WTC11 (cell line): Measurements from ENCODE around the gene CHMP5. TPM values are rescaled to one million over a fixed set of nuclear protein-coding genes. Genes with fewer than 3 reads are reported as not detected.
A peak's percentile ranks its signal among the peaks of the same experiment; 100 is the strongest.

Source experiments
- ATAC-seq: fragments of 200-7000 bp; cut with Tn5 transposase; 2 replicates; pipeline ENCODE4 v1.10.0; 2021; ENCODE audit warnings: mild to moderate bottlenecking, moderate library complexity
- CTCF ChIA-PET: fragments of 300-600 bp; sonication (Branson Sonifier 250); formaldehyde crosslinking; loops from one replicate; lab custom pipeline; 2021; ENCODE audit warnings: antibody characterized with exemption; lab: Charles Lee
- POLR2A ChIA-PET: fragments of 350-600 bp; sonication (Branson Sonifier 250); formaldehyde crosslinking; loops from one replicate; lab custom pipeline; 2021; ENCODE audit warnings: antibody characterized with exemption; lab: Charles Lee
- DNase-seq: peaks from one replicate; pipeline ENCODE4 v3.0.0; 2021; ENCODE audit warnings: low spot score
- H3K27ac Mint-ChIP-seq: 2 replicates; pipeline ENCODE4 v1.8.0; 2021; ENCODE audit warnings: mixed read lengths
- H3K27me3 Mint-ChIP-seq: 2 replicates; pipeline ENCODE4 v1.8.0; 2021; ENCODE audit warnings: low read depth, mild to moderate bottlenecking, moderate library complexity, mixed read lengths
- H3K36me3 Mint-ChIP-seq: 2 replicates; pipeline ENCODE4 v1.8.0; 2021; ENCODE audit warnings: mixed read lengths
- H3K4me1 Mint-ChIP-seq: 2 replicates; pipeline ENCODE4 v1.8.0; 2022; ENCODE audit warnings: mixed read lengths
- H3K4me3 Mint-ChIP-seq: 2 replicates; pipeline ENCODE4 v1.8.0; 2021; ENCODE audit warnings: mild to moderate bottlenecking, moderate library complexity, mixed read lengths
- H3K9me3 Mint-ChIP-seq: 2 replicates; pipeline ENCODE4 v1.8.0; 2021; ENCODE audit warnings: mixed read lengths
- CBFB ChIP-seq: sonication (generic); formaldehyde crosslinking; IDR thresholded peaks from 2 replicates; pipeline ENCODE4 v1.8.1; 2022; ENCODE audit warnings: mild to moderate bottlenecking, low read depth, missing genetic modification reagents
- FOXP1 ChIP-seq: sonication (generic); formaldehyde crosslinking; IDR thresholded peaks from 2 replicates; pipeline ENCODE4 v1.8.0; 2022; ENCODE audit warnings: missing genetic modification reagents, mild to moderate bottlenecking, moderate library complexity, borderline replicate concordance
- GRHL2 ChIP-seq: fragments of 250-450 bp; sonication (Bioruptor Pico); IDR thresholded peaks from 2 replicates; pipeline ENCODE4 v1.8.0; 2022; ENCODE audit warnings: mild to moderate bottlenecking, moderate library complexity; ENCODE audit not compliant: insufficient replicate concordance, severe bottlenecking
- HMGA2 ChIP-seq: fragments of 250-450 bp; sonication (Bioruptor Pico); IDR thresholded peaks from 2 replicates; pipeline ENCODE4 v1.4.0; 2021; ENCODE audit warnings: mild to moderate bottlenecking, moderate library complexity
- JAZF1 ChIP-seq: fragments of 250-450 bp; sonication (Bioruptor Pico); IDR thresholded peaks from 2 replicates; pipeline ENCODE4 v1.9.0; 2021; ENCODE audit warnings: moderate library complexity, mild to moderate bottlenecking, inconsistent platforms
- JUN ChIP-seq: sonication (generic); formaldehyde crosslinking; IDR thresholded peaks from 2 replicates; pipeline ENCODE4 v1.8.0; 2023; ENCODE audit warnings: mild to moderate bottlenecking, missing genetic modification reagents
- NFYB ChIP-seq: sonication (generic); formaldehyde crosslinking; conservative IDR thresholded peaks from 2 replicates; pipeline ENCODE4 v1.8.0; 2022; ENCODE audit warnings: low read depth, missing genetic modification reagents
- PRRX2 ChIP-seq: fragments of 250-450 bp; sonication (Bioruptor Pico); IDR thresholded peaks from 2 replicates; pipeline ENCODE4 v1.8.0; 2021; ENCODE audit warnings: mild to moderate bottlenecking
- RORB ChIP-seq: fragments of 250-450 bp; sonication (Bioruptor Pico); IDR thresholded peaks from 2 replicates; pipeline ENCODE4 v1.9.0; 2021; ENCODE audit warnings: mild to moderate bottlenecking
- SOX15 ChIP-seq: fragments of 250-450 bp; sonication (Bioruptor Pico); IDR thresholded peaks from 2 replicates; pipeline ENCODE4 v1.9.0; 2021; ENCODE audit warnings: mild to moderate bottlenecking
- SP1 ChIP-seq: sonication (generic); formaldehyde crosslinking; conservative IDR thresholded peaks from 2 replicates; pipeline ENCODE4 v1.8.1; 2022; ENCODE audit warnings: missing genetic modification reagents
- ZNF396 ChIP-seq: fragments of 250-450 bp; sonication (Bioruptor Pico); IDR thresholded peaks from 2 replicates; pipeline ENCODE4 v1.8.0; 2021; ENCODE audit warnings: mild to moderate bottlenecking, moderate library complexity, borderline replicate concordance
- ZNF671 ChIP-seq: fragments of 250-450 bp; sonication (Bioruptor Pico); IDR thresholded peaks from 2 replicates; pipeline ENCODE4 v1.8.0; 2021; ENCODE audit warnings: mild to moderate bottlenecking
- total RNA-seq: library from RNA; stranded (reverse); gene quantifications from 3 replicates; pipeline ENCODE4 v1.2.3, GENCODE V29; 2021
- TF ChIP-seq, protein P1 (sequence below): sonication (generic); formaldehyde crosslinking; IDR thresholded peaks from 2 replicates; pipeline ENCODE4 v1.8.1; 2022; ENCODE audit warnings: mild to moderate bottlenecking, moderate library complexity, missing genetic modification reagents
- TF ChIP-seq, protein P2 (sequence below): sonication (generic); formaldehyde crosslinking; IDR thresholded peaks from 2 replicates; pipeline ENCODE4 v1.8.0; 2022; ENCODE audit warnings: mild to moderate bottlenecking, missing genetic modification reagents
- TF ChIP-seq, protein P3 (sequence below): sonication (generic); formaldehyde crosslinking; conservative IDR thresholded peaks from 2 replicates; pipeline ENCODE4 v1.8.1; 2023; ENCODE audit warnings: mild to moderate bottlenecking, low read depth, missing genetic modification reagents, moderate library complexity
- TF ChIP-seq, protein P4 (sequence below): sonication (generic); formaldehyde crosslinking; IDR thresholded peaks from 2 replicates; pipeline ENCODE4 v1.8.0; 2023; ENCODE audit warnings: missing genetic modification reagents, mild to moderate bottlenecking, borderline replicate concordance
- TF ChIP-seq, protein P5 (sequence below): sonication (generic); formaldehyde crosslinking; IDR thresholded peaks from 2 replicates; pipeline ENCODE4 v1.8.1; 2023; ENCODE audit warnings: mild to moderate bottlenecking, missing genetic modification reagents
- TF ChIP-seq, protein P6 (sequence below): sonication (generic); formaldehyde crosslinking; conservative IDR thresholded peaks from 2 replicates; pipeline ENCODE4 v1.8.1; 2022; ENCODE audit warnings: mild to moderate bottlenecking, missing genetic modification reagents
- TF ChIP-seq, protein P7 (sequence below): sonication (generic); formaldehyde crosslinking; IDR thresholded peaks from 2 replicates; pipeline ENCODE4 v1.8.1; 2023; ENCODE audit warnings: mild to moderate bottlenecking, missing genetic modification reagents, moderate library complexity
- TF ChIP-seq, protein P8 (sequence below): sonication (generic); formaldehyde crosslinking; IDR thresholded peaks from 2 replicates; pipeline ENCODE4 v1.8.1; 2023; ENCODE audit warnings: mild to moderate bottlenecking, missing genetic modification reagents, moderate library complexity

CHMP5 gene
- total RNA-seq, 1 experiment from 2014 or later, result 46.2 TPM

DNA sequence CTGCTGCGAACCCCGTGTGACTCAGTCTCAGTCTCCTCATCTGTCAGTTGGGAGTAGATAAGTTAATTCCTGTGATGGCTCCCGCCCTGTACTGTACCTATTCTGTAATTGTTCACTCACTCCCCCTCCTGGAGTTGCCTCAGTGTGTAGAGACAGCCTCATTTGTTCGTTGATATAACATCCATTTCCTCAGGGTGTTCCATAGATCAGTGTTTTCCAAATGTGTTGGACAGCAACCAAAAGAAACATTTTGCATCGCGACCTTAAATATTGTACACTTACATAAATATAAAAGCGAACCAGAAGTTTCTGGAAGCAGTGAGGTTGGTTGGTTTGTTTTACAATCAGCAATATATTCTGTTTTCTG lies 26.2 kb downstream of the CHMP5 start (continued):
- TF ChIP-seq, protein P1, sequence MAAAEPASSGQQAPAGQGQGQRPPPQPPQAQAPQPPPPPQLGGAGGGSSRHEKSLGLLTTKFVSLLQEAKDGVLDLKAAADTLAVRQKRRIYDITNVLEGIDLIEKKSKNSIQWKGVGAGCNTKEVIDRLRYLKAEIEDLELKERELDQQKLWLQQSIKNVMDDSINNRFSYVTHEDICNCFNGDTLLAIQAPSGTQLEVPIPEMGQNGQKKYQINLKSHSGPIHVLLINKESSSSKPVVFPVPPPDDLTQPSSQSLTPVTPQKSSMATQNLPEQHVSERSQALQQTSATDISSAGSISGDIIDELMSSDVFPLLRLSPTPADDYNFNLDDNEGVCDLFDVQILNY (CRISPR knock-in tag), result no peak
- TF ChIP-seq, protein P2, sequence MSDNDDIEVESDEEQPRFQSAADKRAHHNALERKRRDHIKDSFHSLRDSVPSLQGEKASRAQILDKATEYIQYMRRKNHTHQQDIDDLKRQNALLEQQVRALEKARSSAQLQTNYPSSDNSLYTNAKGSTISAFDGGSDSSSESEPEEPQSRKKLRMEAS (CRISPR knock-in tag), result no peak
- no peak for TF ChIP-seq NFYB (CRISPR knock-in tag)

DNA sequence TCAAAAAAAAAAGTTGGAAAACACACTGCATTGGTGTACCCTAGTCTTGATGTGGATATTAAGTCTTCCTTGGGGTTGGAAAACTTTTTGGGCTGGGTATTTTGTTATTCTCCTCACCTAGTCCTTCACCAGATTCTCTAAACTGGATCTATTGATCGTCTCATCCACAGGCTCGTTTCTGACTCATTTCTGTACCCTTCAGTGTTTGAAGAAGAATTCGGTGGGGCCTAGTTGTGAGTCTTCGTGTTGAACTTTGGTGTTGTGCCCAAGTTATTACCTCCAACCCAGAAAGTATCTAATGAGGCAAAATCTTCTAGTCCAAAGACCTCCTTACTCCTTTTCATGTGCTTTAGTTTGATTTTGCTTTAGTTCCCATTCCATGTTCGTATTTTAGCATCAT lies 27.1 kb downstream of the CHMP5 start:
- Mint-ChIP-seq H3K4me1 (peaks cover 14% of the 10 kb centered on the region), H3K27ac (peak overlapping the region; percentile 16; the same call in 1 of the 2 replicates), H3K9me3 (no peaks in the 10 kb centered on the region), H3K4me3 (peak overlapping the region; percentile 99), H3K36me3 (peaks cover 23% of the 10 kb centered on the region), H3K27me3 (no peaks in the 10 kb centered on the region)
- POLR2A ChIA-PET, result no interaction called here
- CTCF ChIA-PET, result no interaction called here
- DNase-seq (no peak), ATAC-seq (no peak)
- TF ChIP-seq, protein P1 (CRISPR knock-in tag), result no peak
- TF ChIP-seq, protein P3, sequence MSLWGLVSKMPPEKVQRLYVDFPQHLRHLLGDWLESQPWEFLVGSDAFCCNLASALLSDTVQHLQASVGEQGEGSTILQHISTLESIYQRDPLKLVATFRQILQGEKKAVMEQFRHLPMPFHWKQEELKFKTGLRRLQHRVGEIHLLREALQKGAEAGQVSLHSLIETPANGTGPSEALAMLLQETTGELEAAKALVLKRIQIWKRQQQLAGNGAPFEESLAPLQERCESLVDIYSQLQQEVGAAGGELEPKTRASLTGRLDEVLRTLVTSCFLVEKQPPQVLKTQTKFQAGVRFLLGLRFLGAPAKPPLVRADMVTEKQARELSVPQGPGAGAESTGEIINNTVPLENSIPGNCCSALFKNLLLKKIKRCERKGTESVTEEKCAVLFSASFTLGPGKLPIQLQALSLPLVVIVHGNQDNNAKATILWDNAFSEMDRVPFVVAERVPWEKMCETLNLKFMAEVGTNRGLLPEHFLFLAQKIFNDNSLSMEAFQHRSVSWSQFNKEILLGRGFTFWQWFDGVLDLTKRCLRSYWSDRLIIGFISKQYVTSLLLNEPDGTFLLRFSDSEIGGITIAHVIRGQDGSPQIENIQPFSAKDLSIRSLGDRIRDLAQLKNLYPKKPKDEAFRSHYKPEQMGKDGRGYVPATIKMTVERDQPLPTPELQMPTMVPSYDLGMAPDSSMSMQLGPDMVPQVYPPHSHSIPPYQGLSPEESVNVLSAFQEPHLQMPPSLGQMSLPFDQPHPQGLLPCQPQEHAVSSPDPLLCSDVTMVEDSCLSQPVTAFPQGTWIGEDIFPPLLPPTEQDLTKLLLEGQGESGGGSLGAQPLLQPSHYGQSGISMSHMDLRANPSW (CRISPR knock-in tag), result no peak
- TF ChIP-seq SP1 (CRISPR knock-in tag), result no peak
- TF ChIP-seq, protein P4, sequence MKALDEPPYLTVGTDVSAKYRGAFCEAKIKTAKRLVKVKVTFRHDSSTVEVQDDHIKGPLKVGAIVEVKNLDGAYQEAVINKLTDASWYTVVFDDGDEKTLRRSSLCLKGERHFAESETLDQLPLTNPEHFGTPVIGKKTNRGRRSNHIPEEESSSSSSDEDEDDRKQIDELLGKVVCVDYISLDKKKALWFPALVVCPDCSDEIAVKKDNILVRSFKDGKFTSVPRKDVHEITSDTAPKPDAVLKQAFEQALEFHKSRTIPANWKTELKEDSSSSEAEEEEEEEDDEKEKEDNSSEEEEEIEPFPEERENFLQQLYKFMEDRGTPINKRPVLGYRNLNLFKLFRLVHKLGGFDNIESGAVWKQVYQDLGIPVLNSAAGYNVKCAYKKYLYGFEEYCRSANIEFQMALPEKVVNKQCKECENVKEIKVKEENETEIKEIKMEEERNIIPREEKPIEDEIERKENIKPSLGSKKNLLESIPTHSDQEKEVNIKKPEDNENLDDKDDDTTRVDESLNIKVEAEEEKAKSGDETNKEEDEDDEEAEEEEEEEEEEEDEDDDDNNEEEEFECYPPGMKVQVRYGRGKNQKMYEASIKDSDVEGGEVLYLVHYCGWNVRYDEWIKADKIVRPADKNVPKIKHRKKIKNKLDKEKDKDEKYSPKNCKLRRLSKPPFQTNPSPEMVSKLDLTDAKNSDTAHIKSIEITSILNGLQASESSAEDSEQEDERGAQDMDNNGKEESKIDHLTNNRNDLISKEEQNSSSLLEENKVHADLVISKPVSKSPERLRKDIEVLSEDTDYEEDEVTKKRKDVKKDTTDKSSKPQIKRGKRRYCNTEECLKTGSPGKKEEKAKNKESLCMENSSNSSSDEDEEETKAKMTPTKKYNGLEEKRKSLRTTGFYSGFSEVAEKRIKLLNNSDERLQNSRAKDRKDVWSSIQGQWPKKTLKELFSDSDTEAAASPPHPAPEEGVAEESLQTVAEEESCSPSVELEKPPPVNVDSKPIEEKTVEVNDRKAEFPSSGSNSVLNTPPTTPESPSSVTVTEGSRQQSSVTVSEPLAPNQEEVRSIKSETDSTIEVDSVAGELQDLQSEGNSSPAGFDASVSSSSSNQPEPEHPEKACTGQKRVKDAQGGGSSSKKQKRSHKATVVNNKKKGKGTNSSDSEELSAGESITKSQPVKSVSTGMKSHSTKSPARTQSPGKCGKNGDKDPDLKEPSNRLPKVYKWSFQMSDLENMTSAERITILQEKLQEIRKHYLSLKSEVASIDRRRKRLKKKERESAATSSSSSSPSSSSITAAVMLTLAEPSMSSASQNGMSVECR (CRISPR knock-in tag), result no peak
- TF ChIP-seq, protein P5, sequence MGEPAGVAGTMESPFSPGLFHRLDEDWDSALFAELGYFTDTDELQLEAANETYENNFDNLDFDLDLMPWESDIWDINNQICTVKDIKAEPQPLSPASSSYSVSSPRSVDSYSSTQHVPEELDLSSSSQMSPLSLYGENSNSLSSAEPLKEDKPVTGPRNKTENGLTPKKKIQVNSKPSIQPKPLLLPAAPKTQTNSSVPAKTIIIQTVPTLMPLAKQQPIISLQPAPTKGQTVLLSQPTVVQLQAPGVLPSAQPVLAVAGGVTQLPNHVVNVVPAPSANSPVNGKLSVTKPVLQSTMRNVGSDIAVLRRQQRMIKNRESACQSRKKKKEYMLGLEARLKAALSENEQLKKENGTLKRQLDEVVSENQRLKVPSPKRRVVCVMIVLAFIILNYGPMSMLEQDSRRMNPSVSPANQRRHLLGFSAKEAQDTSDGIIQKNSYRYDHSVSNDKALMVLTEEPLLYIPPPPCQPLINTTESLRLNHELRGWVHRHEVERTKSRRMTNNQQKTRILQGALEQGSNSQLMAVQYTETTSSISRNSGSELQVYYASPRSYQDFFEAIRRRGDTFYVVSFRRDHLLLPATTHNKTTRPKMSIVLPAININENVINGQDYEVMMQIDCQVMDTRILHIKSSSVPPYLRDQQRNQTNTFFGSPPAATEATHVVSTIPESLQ, result no peak
- TF ChIP-seq, protein P6, sequence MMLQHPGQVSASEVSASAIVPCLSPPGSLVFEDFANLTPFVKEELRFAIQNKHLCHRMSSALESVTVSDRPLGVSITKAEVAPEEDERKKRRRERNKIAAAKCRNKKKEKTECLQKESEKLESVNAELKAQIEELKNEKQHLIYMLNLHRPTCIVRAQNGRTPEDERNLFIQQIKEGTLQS (CRISPR knock-in tag), result no peak
- TF ChIP-seq JUN (CRISPR knock-in tag), result no peak
- TF ChIP-seq, protein P7, sequence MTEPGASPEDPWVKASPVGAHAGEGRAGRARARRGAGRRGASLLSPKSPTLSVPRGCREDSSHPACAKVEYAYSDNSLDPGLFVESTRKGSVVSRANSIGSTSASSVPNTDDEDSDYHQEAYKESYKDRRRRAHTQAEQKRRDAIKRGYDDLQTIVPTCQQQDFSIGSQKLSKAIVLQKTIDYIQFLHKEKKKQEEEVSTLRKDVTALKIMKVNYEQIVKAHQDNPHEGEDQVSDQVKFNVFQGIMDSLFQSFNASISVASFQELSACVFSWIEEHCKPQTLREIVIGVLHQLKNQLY, result no peak
- no peak for TF ChIP-seq HMGA2 (CRISPR knock-in tag)
- TF ChIP-seq GRHL2 (CRISPR knock-in tag), result no peak
- no peak for TF ChIP-seq CBFB (CRISPR knock-in tag)
- TF ChIP-seq, protein P8, sequence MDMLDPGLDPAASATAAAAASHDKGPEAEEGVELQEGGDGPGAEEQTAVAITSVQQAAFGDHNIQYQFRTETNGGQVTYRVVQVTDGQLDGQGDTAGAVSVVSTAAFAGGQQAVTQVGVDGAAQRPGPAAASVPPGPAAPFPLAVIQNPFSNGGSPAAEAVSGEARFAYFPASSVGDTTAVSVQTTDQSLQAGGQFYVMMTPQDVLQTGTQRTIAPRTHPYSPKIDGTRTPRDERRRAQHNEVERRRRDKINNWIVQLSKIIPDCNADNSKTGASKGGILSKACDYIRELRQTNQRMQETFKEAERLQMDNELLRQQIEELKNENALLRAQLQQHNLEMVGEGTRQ, result no peak
- no peak for TF ChIP-seq SOX15 (CRISPR knock-in tag)
- no peak for TF ChIP-seq JAZF1 (CRISPR knock-in tag)
- TF ChIP-seq RORB (CRISPR knock-in tag), result no peak
- no peak for TF ChIP-seq ZNF396 (CRISPR knock-in tag)
- no peak for TF ChIP-seq PRRX2
- no peak for TF ChIP-seq FOXP1 (CRISPR knock-in tag)
- no peak for TF ChIP-seq ZNF671 (CRISPR knock-in tag)
